NCI-H510A (cell line): ENCODE results near the gene MON1B.

Source experiments
- DNase-seq: peaks from one replicate; lab custom pipeline; 2025; lab: John Stamatoyannopoulos, UW

MON1B gene

DNA sequence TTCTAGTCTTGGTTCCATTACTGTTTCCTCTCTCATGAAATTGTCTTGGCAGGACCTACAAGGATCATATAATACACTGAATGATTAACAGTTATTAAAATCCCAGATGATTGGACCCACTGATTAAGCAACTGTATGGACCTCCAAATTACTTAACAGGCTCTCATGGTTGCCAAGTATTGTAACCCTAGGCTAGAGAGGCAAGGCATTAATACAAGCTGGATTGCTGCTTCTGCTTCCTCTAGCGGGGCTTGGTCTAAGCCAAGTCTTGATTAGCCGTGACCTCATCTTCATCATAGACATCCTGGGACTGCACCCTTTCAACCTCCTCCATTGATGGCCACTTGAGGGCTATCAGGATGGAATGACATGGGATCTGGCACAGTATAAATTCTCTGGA, 55.2 kb downstream of the MON1B start:
- no peak for DNase-seq

DNA sequence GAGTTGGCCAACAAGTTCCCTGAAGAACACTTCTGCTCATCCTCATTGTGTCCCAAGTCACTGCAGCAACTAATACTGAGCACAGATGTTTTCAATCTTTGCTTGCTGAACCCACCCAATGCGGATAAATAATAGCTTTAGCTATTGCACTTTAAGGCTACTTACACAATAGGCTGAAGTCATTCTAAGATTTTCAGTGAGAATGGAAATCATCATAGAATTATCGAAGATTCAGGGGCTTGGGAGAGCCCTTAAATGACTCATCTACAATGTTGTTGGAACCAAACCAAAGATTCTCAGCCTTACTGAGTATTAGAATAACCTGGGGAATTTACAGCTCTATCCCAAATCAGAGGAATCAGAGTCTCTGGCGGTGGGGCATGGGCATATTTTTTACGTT, 59.4 kb downstream of the MON1B start:
- no peak for DNase-seq
